Measurements from ENCODE around the gene GINS1. TPM values are rescaled to one million over a fixed set of nuclear protein-coding genes. Genes with fewer than 3 reads are reported as not detected.

GINS1 gene
- polyA plus RNA-seq, 1 of the 3 experiments (the other 2 are of a cell fraction), result 5.1 TPM

DNA sequence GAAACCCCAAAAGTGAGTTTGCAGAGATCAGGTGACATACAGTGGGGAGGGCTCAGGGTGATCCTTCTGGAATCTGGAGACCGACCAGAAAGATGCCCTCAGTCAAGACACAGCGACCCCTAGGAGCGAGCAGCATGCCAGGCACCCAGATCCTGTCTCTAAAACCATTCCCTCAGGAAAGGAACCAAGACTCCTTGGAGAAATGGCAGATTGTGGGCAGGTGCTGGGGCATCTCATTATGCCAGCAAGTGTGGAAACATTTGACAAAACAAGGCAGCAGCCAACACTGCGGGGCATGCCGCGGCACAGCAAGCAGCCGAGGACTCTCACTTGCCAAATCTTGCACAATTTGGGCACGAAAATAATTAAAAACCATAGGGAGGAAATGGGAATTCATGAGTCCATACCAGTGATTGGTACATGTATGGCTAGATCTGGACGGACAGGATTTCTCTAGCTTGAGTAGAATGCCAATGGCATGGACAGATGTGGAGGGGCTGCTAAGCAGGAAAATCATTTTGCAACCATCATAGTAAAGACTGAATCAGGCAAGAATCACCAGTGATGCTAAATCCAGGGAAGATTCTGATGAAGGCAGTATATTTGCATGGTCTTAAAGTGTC is 76.9 kb downstream of the GINS1 start:
- Histone ChIP-seq H3K36me3 (replicated peaks in 1 of 2; ENCODE audit: control insufficient read depth in 1 of 2, insufficient read depth in 2 of 2, low read length in 1 of 2) (peaks cover 7 to 63% of the 10 kb centered on the region in 2 experiments), H3K27ac (ENCODE audit: low read depth in 2 of 2, low read length in 1 of 2) (peak overlapping the region in 1 of 2 experiments; percentile 4; a peak in 1 of 4 replicates), H3K4me3 (ENCODE audit: low read depth in 2 of 2, low read length in 1 of 2) (no peak overlapping the region), H3K9ac (no peak overlapping the region), H3K4me1 (ENCODE audit: control insufficient read depth in 1 of 2, insufficient read depth in 2 of 2, low read depth in 1 of 2, low read length in 1 of 2) (peaks cover 4% of the 10 kb centered on the region in 2 experiments; a peak in 2 of 4 replicates), H3F3A (replicated peaks; ENCODE audit: insufficient read depth) (no peaks in the 10 kb centered on the region), H3K9me3 (no peaks in the 10 kb centered on the region), H3K27me3 (ENCODE audit: insufficient read depth) (no peaks in the 10 kb centered on the region), H4K20me1 (ENCODE audit: insufficient read depth) (no peaks in the 10 kb centered on the region), H3K4me2 (no peak overlapping the region), H3K9me2 (no peaks in the 10 kb centered on the region), H3K79me2 (ENCODE audit: insufficient read depth) (no peaks in the 10 kb centered on the region), H2AFZ (ENCODE audit: low read depth) (no peak overlapping the region)
- ChIA-PET POLR2A (no interaction called here), CTCF (no interaction called here)
- no peak for DNase-seq
- TF ChIP-seq TAF1 (IDR thresholded peaks at IDR 0.05; ENCODE audit: borderline replicate concordance, low read depth, low read length), result no peak
- TF ChIP-seq, protein P1, sequence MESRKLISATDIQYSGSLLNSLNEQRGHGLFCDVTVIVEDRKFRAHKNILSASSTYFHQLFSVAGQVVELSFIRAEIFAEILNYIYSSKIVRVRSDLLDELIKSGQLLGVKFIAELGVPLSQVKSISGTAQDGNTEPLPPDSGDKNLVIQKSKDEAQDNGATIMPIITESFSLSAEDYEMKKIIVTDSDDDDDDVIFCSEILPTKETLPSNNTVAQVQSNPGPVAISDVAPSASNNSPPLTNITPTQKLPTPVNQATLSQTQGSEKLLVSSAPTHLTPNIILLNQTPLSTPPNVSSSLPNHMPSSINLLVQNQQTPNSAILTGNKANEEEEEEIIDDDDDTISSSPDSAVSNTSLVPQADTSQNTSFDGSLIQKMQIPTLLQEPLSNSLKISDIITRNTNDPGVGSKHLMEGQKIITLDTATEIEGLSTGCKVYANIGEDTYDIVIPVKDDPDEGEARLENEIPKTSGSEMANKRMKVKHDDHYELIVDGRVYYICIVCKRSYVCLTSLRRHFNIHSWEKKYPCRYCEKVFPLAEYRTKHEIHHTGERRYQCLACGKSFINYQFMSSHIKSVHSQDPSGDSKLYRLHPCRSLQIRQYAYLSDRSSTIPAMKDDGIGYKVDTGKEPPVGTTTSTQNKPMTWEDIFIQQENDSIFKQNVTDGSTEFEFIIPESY (IDR thresholded peaks at IDR 0.05; ENCODE audit: borderline replicate concordance, low read depth), result no peak
- TF ChIP-seq, protein P2, sequence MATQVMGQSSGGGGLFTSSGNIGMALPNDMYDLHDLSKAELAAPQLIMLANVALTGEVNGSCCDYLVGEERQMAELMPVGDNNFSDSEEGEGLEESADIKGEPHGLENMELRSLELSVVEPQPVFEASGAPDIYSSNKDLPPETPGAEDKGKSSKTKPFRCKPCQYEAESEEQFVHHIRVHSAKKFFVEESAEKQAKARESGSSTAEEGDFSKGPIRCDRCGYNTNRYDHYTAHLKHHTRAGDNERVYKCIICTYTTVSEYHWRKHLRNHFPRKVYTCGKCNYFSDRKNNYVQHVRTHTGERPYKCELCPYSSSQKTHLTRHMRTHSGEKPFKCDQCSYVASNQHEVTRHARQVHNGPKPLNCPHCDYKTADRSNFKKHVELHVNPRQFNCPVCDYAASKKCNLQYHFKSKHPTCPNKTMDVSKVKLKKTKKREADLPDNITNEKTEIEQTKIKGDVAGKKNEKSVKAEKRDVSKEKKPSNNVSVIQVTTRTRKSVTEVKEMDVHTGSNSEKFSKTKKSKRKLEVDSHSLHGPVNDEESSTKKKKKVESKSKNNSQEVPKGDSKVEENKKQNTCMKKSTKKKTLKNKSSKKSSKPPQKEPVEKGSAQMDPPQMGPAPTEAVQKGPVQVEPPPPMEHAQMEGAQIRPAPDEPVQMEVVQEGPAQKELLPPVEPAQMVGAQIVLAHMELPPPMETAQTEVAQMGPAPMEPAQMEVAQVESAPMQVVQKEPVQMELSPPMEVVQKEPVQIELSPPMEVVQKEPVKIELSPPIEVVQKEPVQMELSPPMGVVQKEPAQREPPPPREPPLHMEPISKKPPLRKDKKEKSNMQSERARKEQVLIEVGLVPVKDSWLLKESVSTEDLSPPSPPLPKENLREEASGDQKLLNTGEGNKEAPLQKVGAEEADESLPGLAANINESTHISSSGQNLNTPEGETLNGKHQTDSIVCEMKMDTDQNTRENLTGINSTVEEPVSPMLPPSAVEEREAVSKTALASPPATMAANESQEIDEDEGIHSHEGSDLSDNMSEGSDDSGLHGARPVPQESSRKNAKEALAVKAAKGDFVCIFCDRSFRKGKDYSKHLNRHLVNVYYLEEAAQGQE (IDR thresholded peaks at IDR 0.05; ENCODE audit: low read depth, low read length), result no peak
- no peak for TF ChIP-seq POLR2AphosphoS5 (IDR thresholded peaks at IDR 0.05; ENCODE audit: low read depth, low read length)
- WGBS (ENCODE audit: low lambda C conversion rate), result 92% methylated on average over 9 of the region's 9 CpGs

DNA sequence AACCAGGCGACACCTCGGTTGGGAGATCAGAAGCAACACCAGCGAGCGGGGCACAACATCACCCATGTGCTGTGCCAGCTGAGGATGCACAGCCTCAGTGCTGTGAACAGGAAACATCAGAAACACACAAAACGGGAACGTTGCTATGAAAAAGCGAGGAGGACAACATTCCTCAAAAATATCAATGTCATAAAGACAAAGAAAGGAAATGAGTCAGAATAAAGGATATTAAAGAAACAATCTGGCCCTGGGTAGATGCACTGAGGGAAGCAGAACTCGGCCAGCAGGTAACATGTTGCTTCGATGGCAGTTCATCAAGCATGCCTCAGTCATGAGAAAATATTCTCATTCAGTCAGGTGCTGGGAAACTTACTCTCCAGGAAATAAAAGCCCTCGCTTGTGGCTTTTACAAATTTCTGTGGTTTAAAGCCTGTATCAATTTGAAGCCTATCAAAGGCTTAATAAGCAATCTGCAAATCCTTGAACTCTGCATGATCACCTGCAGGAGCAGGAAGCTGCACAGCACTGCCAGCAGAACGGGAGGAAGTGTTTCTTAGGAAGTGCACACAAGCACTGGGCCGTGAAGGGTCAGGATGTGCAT is 77.5 kb downstream of the GINS1 start:
- ChIA-PET CTCF (no interaction called here), POLR2A (no interaction called here)
- 82% methylated on average over 11 of the region's 12 CpGs for WGBS (ENCODE audit: low lambda C conversion rate)

More for the DNA sequence above, 77.5 kb downstream of the GINS1 start:
- no peak overlapping the region for H2AFZ ChIP-seq (ENCODE audit: low read depth)
- H3K79me2 ChIP-seq (ENCODE audit: insufficient read depth), result no peaks in the 10 kb centered on the region
- H3K9ac ChIP-seq, result no peak overlapping the region
- no peak for DNase-seq
- TF ChIP-seq MEF2A (IDR thresholded peaks at IDR 0.05; ENCODE audit: borderline replicate concordance, low read depth) (no peak), RXRA (IDR thresholded peaks at IDR 0.05; ENCODE audit: borderline replicate concordance, low read depth) (no peak), EZH2phosphoT487 (IDR thresholded peaks at IDR 0.05; ENCODE audit: borderline replicate concordance, low read depth) (no peak), YY1 (IDR thresholded peaks at IDR 0.05; ENCODE audit: low read depth) (no peak), RAD21 (IDR thresholded peaks at IDR 0.05; ENCODE audit: low read length) (no peak), RFX5 (IDR thresholded peaks at IDR 0.05; ENCODE audit: low read length) (no peak)
- TF ChIP-seq, protein P2 (IDR thresholded peaks at IDR 0.05; ENCODE audit: low read depth, low read length), result no peak
- TF ChIP-seq, protein P3, sequence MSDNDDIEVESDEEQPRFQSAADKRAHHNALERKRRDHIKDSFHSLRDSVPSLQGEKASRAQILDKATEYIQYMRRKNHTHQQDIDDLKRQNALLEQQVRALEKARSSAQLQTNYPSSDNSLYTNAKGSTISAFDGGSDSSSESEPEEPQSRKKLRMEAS (IDR thresholded peaks at IDR 0.05; ENCODE audit: low read depth), result no peak
- TF ChIP-seq, protein P1 (IDR thresholded peaks at IDR 0.05; ENCODE audit: borderline replicate concordance, low read depth), result no peak
- no peaks in the 10 kb centered on the region for H3K9me2 ChIP-seq
- H3K27ac ChIP-seq (ENCODE audit: low read depth in 2 of 2, low read length in 1 of 2), result peak overlapping the region in 1 of 2 experiments; percentile 4; a peak in 1 of 4 replicates
- no peak overlapping the region for H3K4me3 ChIP-seq (ENCODE audit: low read depth in 2 of 2, low read length in 1 of 2)
- no peak overlapping the region for H3K4me2 ChIP-seq
- no peaks in the 10 kb centered on the region for H4K20me1 ChIP-seq (ENCODE audit: insufficient read depth)
- H3K27me3 ChIP-seq (ENCODE audit: insufficient read depth), result no peaks in the 10 kb centered on the region
- no peaks in the 10 kb centered on the region for H3F3A ChIP-seq (replicated peaks; ENCODE audit: insufficient read depth)
- peaks cover 4% of the 10 kb centered on the region in 2 experiments; a peak in 2 of 4 replicates for H3K4me1 ChIP-seq (ENCODE audit: control insufficient read depth in 1 of 2, insufficient read depth in 2 of 2, low read depth in 1 of 2, low read length in 1 of 2)
- no peaks in the 10 kb centered on the region for H3K9me3 ChIP-seq
- peaks cover 7 to 58% of the 10 kb centered on the region in 2 experiments for H3K36me3 ChIP-seq (replicated peaks in 1 of 2; ENCODE audit: control insufficient read depth in 1 of 2, insufficient read depth in 2 of 2, low read length in 1 of 2)
